Astrocyte (in vitro differentiated cells and primary cell): ENCODE results near the gene SLC19A1. TPM values are rescaled to one million over a fixed set of nuclear protein-coding genes. Genes with fewer than 3 reads are reported as not detected.
A peak's percentile ranks its signal among the peaks of the same experiment; 100 is the strongest.

ENCODE experiments used
- DNase-seq: peaks from one replicate; pipeline ENCODE4 v3.0.0-alpha.2; 2010; ENCODE audit warnings: low read depth
- FAIRE-seq: peaks from 2 replicates; lab custom pipeline; 2011; peaks lifted over from hg19 to GRCh38; lab: Jason Lieb, UNC
- H2AFZ ChIP-seq: 2 replicates; pipeline ENCODE4 v1.6.0; 2012; ENCODE audit warnings: low read depth, low read length, inconsistent platforms
- H3K27ac ChIP-seq: 2 replicates; pipeline ENCODE4 v1.5.1; 2011; ENCODE audit warnings: low read depth, low read length, inconsistent platforms
- H3K27me3 ChIP-seq: 2 replicates; pipeline ENCODE4 v1.6.0; 2011; ENCODE audit warnings: low read length, inconsistent platforms; ENCODE audit not compliant: insufficient read depth
- H3K36me3 ChIP-seq: 2 replicates; pipeline ENCODE4 v1.5.1; 2011; ENCODE audit warnings: low read length, inconsistent platforms; ENCODE audit not compliant: insufficient read depth
- H3K4me1 ChIP-seq: 2 replicates; pipeline ENCODE4 v1.5.1; 2011; ENCODE audit warnings: low read length, inconsistent platforms; ENCODE audit not compliant: insufficient read depth
- H3K4me2 ChIP-seq: 2 replicates; pipeline ENCODE4 v1.6.0; 2012; ENCODE audit warnings: low read length, inconsistent platforms
- H3K4me3 ChIP-seq: 2 replicates; pipeline ENCODE4 v1.5.1; 2011; ENCODE audit warnings: low read depth, mild to moderate bottlenecking, low read length, inconsistent platforms; ENCODE audit not compliant: insufficient read depth
- H3K79me2 ChIP-seq: 2 replicates; pipeline ENCODE4 v1.6.0; 2012; ENCODE audit warnings: mild to moderate bottlenecking, low read length, inconsistent platforms; ENCODE audit not compliant: insufficient read depth
- H3K9ac ChIP-seq: 2 replicates; pipeline ENCODE4 v1.6.0; 2012; ENCODE audit warnings: mild to moderate bottlenecking, low read length, inconsistent platforms
- H3K9me3 ChIP-seq: 2 replicates; pipeline ENCODE4 v1.5.1; 2012; ENCODE audit warnings: low read depth, mild to moderate bottlenecking, low read length, inconsistent platforms; ENCODE audit not compliant: insufficient read depth
- H4K20me1 ChIP-seq: 2 replicates; pipeline ENCODE4 v1.6.0; 2012; ENCODE audit warnings: low read length, inconsistent platforms; ENCODE audit not compliant: insufficient read depth
- H3K27ac Mint-ChIP-seq: one replicate; pipeline ENCODE4 v1.8.0; 2021; ENCODE audit warnings: mild to moderate bottlenecking, mixed read lengths; ENCODE audit not compliant: unreplicated experiment
- H3K27me3 Mint-ChIP-seq: one replicate; pipeline ENCODE4 v1.8.0; 2021; ENCODE audit warnings: low read depth, mixed read lengths; ENCODE audit not compliant: unreplicated experiment
- H3K36me3 Mint-ChIP-seq: one replicate; pipeline ENCODE4 v1.8.0; 2021; ENCODE audit warnings: low read depth, mixed read lengths; ENCODE audit not compliant: unreplicated experiment
- H3K4me1 Mint-ChIP-seq: one replicate; pipeline ENCODE4 v1.8.0; 2021; ENCODE audit warnings: low read depth, mixed read lengths; ENCODE audit not compliant: unreplicated experiment
- H3K4me3 Mint-ChIP-seq: one replicate; pipeline ENCODE4 v1.8.0; 2021; ENCODE audit warnings: mild to moderate bottlenecking, moderate library complexity, mixed read lengths; ENCODE audit not compliant: unreplicated experiment
- H3K9me3 Mint-ChIP-seq: one replicate; pipeline ENCODE4 v1.8.0; 2021; ENCODE audit warnings: mild to moderate bottlenecking, mixed read lengths; ENCODE audit not compliant: unreplicated experiment
- CTCF ChIP-seq: IDR thresholded peaks from 2 replicates; pipeline ENCODE4 v1.5.1; 2011; ENCODE audit warnings: low read depth, mild to moderate bottlenecking, inconsistent platforms, low read length, moderate library complexity; ENCODE audit not compliant: insufficient read depth
- EZH2 ChIP-seq: IDR thresholded peaks from 2 replicates; pipeline ENCODE4 v1.6.1; 2012; ENCODE audit warnings: mild to moderate bottlenecking, low read length, inconsistent platforms; ENCODE audit not compliant: insufficient read depth
- total RNA-seq: library from RNA; stranded (reverse); gene quantifications from 2 replicates; pipeline ENCODE4 v1.2.1, GENCODE V29; 2021

Gene SLC19A1
- total RNA-seq, 1 donor from 2014 or later: 11.7 TPM

- no peak overlapping the region for H3K27ac Mint-ChIP-seq
- H3K4me3 ChIP-seq: no peak overlapping the region
- FAIRE-seq: no peak
- no peaks in the 10 kb centered on the region for H3K27me3 ChIP-seq
- TF ChIP-seq EZH2 (no peak), CTCF (no peak)
- H3K9ac ChIP-seq: no peak overlapping the region
- H2AFZ ChIP-seq: no peak overlapping the region
- H3K9me3 Mint-ChIP-seq: no peaks in the 10 kb centered on the region
- H3K4me1 ChIP-seq: no peaks in the 10 kb centered on the region
- no peak overlapping the region for H3K27ac ChIP-seq
- H3K4me1 Mint-ChIP-seq: peaks cover 3% of the 10 kb centered on the region
- no peak overlapping the region for H3K4me2 ChIP-seq
- H3K36me3 Mint-ChIP-seq: peaks cover 5% of the 10 kb centered on the region
- no peaks in the 10 kb centered on the region for H3K79me2 ChIP-seq
- no peaks in the 10 kb centered on the region for H3K27me3 Mint-ChIP-seq
- H3K4me3 Mint-ChIP-seq: no peak overlapping the region
- no peaks in the 10 kb centered on the region for H4K20me1 ChIP-seq
- DNase-seq: no peak
- no peaks in the 10 kb centered on the region for H3K9me3 ChIP-seq
- no peaks in the 10 kb centered on the region for H3K36me3 ChIP-seq
These were observed 55.0 kb downstream of the SLC19A1 start for GRCh38 chr21:45487161-45487806.

DNA sequence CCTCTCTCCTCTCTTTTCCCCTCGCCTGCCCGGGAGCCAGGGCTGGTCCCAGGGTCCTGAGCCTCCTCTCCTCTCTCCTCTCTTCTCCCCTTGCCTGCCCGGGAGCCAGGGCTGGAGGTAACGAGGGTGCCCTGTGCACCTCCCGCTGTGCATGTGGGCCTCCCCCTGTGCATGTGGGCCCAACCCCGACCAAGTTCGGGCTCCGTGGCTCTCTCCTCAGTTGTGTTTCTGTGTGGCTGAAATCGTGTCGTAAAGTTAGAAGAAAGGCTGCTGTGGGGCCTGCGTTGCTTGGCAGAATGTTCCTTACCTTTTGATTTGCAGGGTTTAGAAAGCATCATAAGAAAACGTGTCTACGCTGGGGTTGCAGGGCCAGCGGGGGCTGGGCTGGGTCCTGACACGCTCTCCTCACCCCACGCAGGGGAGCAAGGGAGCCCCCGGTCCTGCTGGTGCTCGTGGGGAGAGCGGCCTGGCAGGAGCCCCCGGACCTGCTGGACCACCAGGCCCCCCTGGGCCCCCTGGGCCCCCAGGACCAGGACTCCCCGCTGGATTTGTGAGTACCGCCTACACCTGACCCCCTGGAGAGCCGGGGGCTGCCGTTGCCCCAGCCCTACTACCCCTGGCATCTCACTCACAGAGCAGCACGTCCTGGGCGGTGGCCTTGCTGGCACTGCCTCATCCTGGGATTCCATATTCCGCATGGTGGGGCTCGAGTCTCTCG, 55.6 kb downstream of the SLC19A1 start:
- Mint-ChIP-seq H3K27ac (peak overlapping the region; percentile 85), H3K36me3 (peaks cover 3% of the 10 kb centered on the region), H3K9me3 (no peaks in the 10 kb centered on the region), H3K4me1 (peaks cover 3% of the 10 kb centered on the region), H3K27me3 (no peaks in the 10 kb centered on the region), H3K4me3 (no peak overlapping the region)
- FAIRE-seq (no peak), DNase-seq (no peak)
- Histone ChIP-seq H3K79me2 (no peaks in the 10 kb centered on the region), H3K36me3 (no peaks in the 10 kb centered on the region), H3K27ac (no peak overlapping the region), H3K4me3 (no peak overlapping the region), H3K4me2 (no peak overlapping the region), H3K4me1 (no peaks in the 10 kb centered on the region), H3K9ac (no peak overlapping the region), H2AFZ (no peak overlapping the region), H3K27me3 (no peaks in the 10 kb centered on the region), H4K20me1 (no peaks in the 10 kb centered on the region), H3K9me3 (no peaks in the 10 kb centered on the region)
- no peak for TF ChIP-seq EZH2
- no peak for TF ChIP-seq CTCF
